NCI-H774 (cell line): ENCODE data around the gene PARD3.
"Not testable (repeated sequence)": the region's sequence is repeated elsewhere in the genome, so short reads cannot be mapped to it uniquely, and the experiment has no call there.

ENCODE experiments used
- DNase-seq: peaks from one replicate; lab custom pipeline; 2025; lab: John Stamatoyannopoulos, UW

PARD3 gene

GRCh38 chr10:34378297-34378696 is 436.8 kb downstream of the PARD3 start:
- no peak for DNase-seq

- DNase-seq = no peak
These were observed 437.3 kb downstream of the PARD3 start for GRCh38 chr10:34377833-34378232.

GRCh38 chr10:34374356-34375045 is 440.6 kb downstream of the PARD3 start:
- DNase-seq = no peak

GRCh38 chr10:34373211-34373610 is 441.9 kb downstream of the PARD3 start:
- no peak for DNase-seq

GRCh38 chr10:34372509-34372908 is 442.6 kb downstream of the PARD3 start:
- DNase-seq = no peak

GRCh38 chr10:34370126-34370525 is 445.0 kb downstream of the PARD3 start:
- DNase-seq = no peak

GRCh38 chr10:34369120-34369519 is 446.0 kb downstream of the PARD3 start:
- no peak for DNase-seq

GRCh38 chr10:34364253-34365037 is 450.7 kb downstream of the PARD3 start:
- no peak for DNase-seq

- no peak for DNase-seq
These were observed 454.1 kb downstream of the PARD3 start for GRCh38 chr10:34360984-34361383.

GRCh38 chr10:34359435-34359813 is 455.7 kb downstream of the PARD3 start:
- no peak for DNase-seq

- no peak for DNase-seq
These were observed 456.2 kb downstream of the PARD3 start for GRCh38 chr10:34358729-34359434.

GRCh38 chr10:34356463-34356862 is 458.6 kb downstream of the PARD3 start:
- DNase-seq = no peak

GRCh38 chr10:34353530-34353929 is 461.6 kb downstream of the PARD3 start:
- DNase-seq = not testable (repeated sequence)

- not testable (repeated sequence) for DNase-seq
These were observed 462.4 kb downstream of the PARD3 start for GRCh38 chr10:34352599-34353204.

GRCh38 chr10:34351161-34351560 is 463.9 kb downstream of the PARD3 start:
- DNase-seq = no peak

- DNase-seq = no peak
These were observed 466.1 kb downstream of the PARD3 start for GRCh38 chr10:34348917-34349485.

- no peak for DNase-seq
These were observed 467.1 kb downstream of the PARD3 start for GRCh38 chr10:34348021-34348420.

GRCh38 chr10:34347131-34347530 is 468.0 kb downstream of the PARD3 start:
- DNase-seq = no peak

GRCh38 chr10:34346516-34347100 is 468.5 kb downstream of the PARD3 start:
- no peak for DNase-seq

- DNase-seq = no peak
These were observed 469.7 kb downstream of the PARD3 start for GRCh38 chr10:34345383-34345782.

- no peak for DNase-seq
These were observed 471.3 kb downstream of the PARD3 start for GRCh38 chr10:34343764-34344163.

GRCh38 chr10:34341473-34341872 is 473.6 kb downstream of the PARD3 start:
- DNase-seq = no peak
